GM21825 (cell line): ENCODE results near the gene RBM10.
A peak's percentile ranks its signal among the peaks of the same experiment; 100 is the strongest.

Source experiments
- ATAC-seq: cut with Tn5 transposase; IDR thresholded peaks from one replicate; pipeline ENCODE4 v1.9.1; 2021; ENCODE audit warnings: mild to moderate bottlenecking, moderate library complexity; ENCODE audit not compliant: unreplicated experiment

The RBM10 gene

GRCh38 chrX:47232197-47232802 lies 87.3 kb downstream of the RBM10 start:
- ATAC-seq, result no peak

- no peak for ATAC-seq
Measured at GRCh38 chrX:47232803-47233332, 87.8 kb downstream of the RBM10 start, which contains the start of gene USP11. Gene USP11, plus strand, starts transcription at chrX:47233009. Its CDS starts 35 bp downstream, at chrX:47233044.

GRCh38 chrX:47233333-47234113 lies 88.5 kb downstream of the RBM10 start:
- ATAC-seq, result peak; percentile 85

DNA sequence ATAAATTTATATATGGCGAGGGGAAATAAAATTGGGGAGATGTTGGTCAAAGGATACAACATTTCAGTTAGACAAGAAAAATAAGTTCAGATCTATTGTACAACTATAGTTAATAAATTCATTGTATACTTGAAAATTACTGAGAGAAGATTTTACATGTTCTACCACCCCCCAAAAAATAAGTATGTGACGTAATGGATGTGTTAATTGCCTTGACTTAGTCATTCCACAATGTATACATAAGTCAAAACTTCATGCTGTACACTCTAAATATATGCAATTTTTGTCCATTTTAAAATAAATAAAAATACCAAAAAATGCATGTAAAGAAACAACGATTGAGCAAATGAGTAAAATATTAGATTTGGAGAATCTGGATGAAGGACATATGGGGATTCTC lies 89.6 kb downstream of the RBM10 start:
- ATAC-seq, result no peak

- ATAC-seq, result no peak
Measured at GRCh38 chrX:47235691-47236103, 90.7 kb downstream of the RBM10 start.
